ENCODE results near the gene FRS2. TPM values are rescaled to one million over a fixed set of nuclear protein-coding genes. Genes with fewer than 3 reads are reported as not detected.
A peak's percentile ranks its signal among the peaks of the same experiment; 100 is the strongest.

FRS2 gene
- total RNA-seq, 2 experiments from 2014 or later, result 21.7 to 24.9 TPM

DNA sequence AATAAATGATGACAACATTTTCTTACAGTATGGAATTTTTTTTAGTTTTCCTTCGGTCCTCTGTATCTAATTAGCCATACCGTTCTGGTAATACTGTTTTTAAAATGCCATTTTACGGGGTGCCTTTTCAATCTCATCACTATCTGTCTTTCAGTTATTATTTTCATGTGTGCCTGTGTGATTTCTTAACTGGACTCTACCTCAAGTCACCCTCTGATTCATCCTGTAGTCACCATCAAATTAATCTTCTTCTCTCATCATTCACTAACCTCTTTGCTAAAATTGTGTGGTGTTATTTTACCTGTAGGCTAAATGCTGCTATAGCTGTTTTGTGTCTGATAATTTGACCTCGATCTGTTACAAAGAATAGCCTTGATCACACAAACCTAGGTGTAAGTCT lies 99.0 kb downstream of the FRS2 start:
- no peaks in the 10 kb centered on the region for H3K27me3 ChIP-seq (ENCODE audit: control insufficient read depth in 1 of 2, insufficient read depth in 2 of 2, low read length in 2 of 2)
- no peak overlapping the region for H3K4me3 ChIP-seq (ENCODE audit: low read length)
- no peak overlapping the region for H3K4me3 Mint-ChIP-seq
- intact Hi-C loops (cut with DNase I, micrococcal nuclease), result loop anchor here (1.0 to 10.0 kb wide), 2 partner anchors 94 to 212 kb away; partner anchors contain the start of gene FRS2 (in 1 of the 2)
- TF ChIP-seq, protein P1, sequence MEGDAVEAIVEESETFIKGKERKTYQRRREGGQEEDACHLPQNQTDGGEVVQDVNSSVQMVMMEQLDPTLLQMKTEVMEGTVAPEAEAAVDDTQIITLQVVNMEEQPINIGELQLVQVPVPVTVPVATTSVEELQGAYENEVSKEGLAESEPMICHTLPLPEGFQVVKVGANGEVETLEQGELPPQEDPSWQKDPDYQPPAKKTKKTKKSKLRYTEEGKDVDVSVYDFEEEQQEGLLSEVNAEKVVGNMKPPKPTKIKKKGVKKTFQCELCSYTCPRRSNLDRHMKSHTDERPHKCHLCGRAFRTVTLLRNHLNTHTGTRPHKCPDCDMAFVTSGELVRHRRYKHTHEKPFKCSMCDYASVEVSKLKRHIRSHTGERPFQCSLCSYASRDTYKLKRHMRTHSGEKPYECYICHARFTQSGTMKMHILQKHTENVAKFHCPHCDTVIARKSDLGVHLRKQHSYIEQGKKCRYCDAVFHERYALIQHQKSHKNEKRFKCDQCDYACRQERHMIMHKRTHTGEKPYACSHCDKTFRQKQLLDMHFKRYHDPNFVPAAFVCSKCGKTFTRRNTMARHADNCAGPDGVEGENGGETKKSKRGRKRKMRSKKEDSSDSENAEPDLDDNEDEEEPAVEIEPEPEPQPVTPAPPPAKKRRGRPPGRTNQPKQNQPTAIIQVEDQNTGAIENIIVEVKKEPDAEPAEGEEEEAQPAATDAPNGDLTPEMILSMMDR (IDR thresholded peaks at IDR 0.05), result no peak
- ChIA-PET CTCF (interaction anchor here (1.1 to 5.8 kb wide), 4 partner anchors 10 to 415 kb away, joined by 4 to 55 read pairs (median 10); no protein-coding TSS in a partner anchor), POLR2A (interaction anchor here (0.5 to 3.0 kb wide), 2 partner anchors 11 to 238 kb away, joined by 3 to 18 read pairs; no protein-coding TSS in a partner anchor)
- H3K27ac Mint-ChIP-seq, result no peak overlapping the region
- no peak overlapping the region for H3K27ac ChIP-seq (ENCODE audit: low read depth in 1 of 2, low read length in 2 of 2)
- H3K36me3 Mint-ChIP-seq (ENCODE audit: low read depth), result peaks cover 47% of the 10 kb centered on the region
- H3K4me1 ChIP-seq (ENCODE audit: insufficient read depth, low read length), result no peaks in the 10 kb centered on the region
- H3K4me1 Mint-ChIP-seq (ENCODE audit: low read depth), result no peaks in the 10 kb centered on the region
- DNase-seq (no peak), ATAC-seq (ENCODE audit: poor library complexity) (no peak)
- peaks cover 39% of the 10 kb centered on the region for H3K36me3 ChIP-seq (ENCODE audit: insufficient read depth, low read length)
- no peaks in the 10 kb centered on the region for H3K9me3 ChIP-seq (ENCODE audit: control insufficient read depth in 1 of 2, insufficient read depth in 1 of 2, low read length in 2 of 2)
- H3K27me3 Mint-ChIP-seq, result no peaks in the 10 kb centered on the region
- no peaks in the 10 kb centered on the region for H3K9me3 Mint-ChIP-seq

DNA sequence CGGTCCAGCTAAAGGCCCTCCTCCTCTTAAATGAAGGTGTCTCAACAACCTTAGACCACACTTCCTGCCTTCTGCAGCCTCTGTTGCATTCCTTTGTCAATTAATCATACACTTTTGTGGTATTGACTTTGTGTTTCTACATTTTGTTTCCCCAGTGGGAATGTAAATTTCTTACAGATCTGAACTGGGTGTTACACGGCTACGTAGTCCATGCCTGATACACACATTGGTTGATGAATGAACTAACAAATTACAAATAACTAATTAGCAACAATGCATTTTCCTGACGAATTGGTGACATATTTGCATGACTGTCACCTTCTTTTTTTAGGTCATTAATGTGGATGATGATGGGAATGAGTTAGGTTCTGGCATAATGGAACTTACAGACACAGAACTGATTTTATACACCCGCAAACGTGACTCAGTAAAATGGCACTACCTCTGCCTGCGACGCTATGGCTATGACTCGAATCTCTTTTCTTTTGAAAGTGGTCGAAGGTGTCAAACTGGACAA lies 99.9 kb downstream of the FRS2 start:
- H3K4me1 ChIP-seq (ENCODE audit: insufficient read depth, low read length), result no peaks in the 10 kb centered on the region
- H3K27ac Mint-ChIP-seq, result no peak overlapping the region
- ATAC-seq (ENCODE audit: poor library complexity), result no peak
- H3K27me3 ChIP-seq (ENCODE audit: control insufficient read depth in 1 of 2, insufficient read depth in 2 of 2, low read length in 2 of 2), result no peaks in the 10 kb centered on the region
- intact Hi-C loops (cut with DNase I, micrococcal nuclease), result loop anchor here (1.0 to 10.0 kb wide), 4 partner anchors 95 to 415 kb away; partner anchors contain the start of gene FRS2 (in 1 of the 2)
- no peak overlapping the region for H3K4me3 Mint-ChIP-seq
- peaks cover 43% of the 10 kb centered on the region for H3K36me3 ChIP-seq (ENCODE audit: insufficient read depth, low read length)
- ChIA-PET CTCF (interaction anchor here (0.7 to 5.8 kb wide), 17 partner anchors 9 to 416 kb away, joined by 3 to 55 read pairs (median 4); partner anchors contain the start of genes CCT2 and FRS2), POLR2A (interaction anchor here (0.5 to 3.0 kb wide), 7 partner anchors 10 to 279 kb away, joined by 3 to 18 read pairs (median 5); partner anchors contain the start of gene CCT2)
- H3K9me3 Mint-ChIP-seq, result no peaks in the 10 kb centered on the region
- H3K9me3 ChIP-seq (ENCODE audit: control insufficient read depth in 1 of 2, insufficient read depth in 1 of 2, low read length in 2 of 2), result no peaks in the 10 kb centered on the region
- no peaks in the 10 kb centered on the region for H3K4me1 Mint-ChIP-seq (ENCODE audit: low read depth)
- no peaks in the 10 kb centered on the region for H3K27me3 Mint-ChIP-seq
- no peak for DNase-seq
- H3K27ac ChIP-seq (ENCODE audit: low read depth in 1 of 2, low read length in 2 of 2), result no peak overlapping the region
- no peak overlapping the region for H3K4me3 ChIP-seq (ENCODE audit: low read length)
- TF ChIP-seq, protein P1 (IDR thresholded peaks at IDR 0.05), result no peak
- peaks cover 55% of the 10 kb centered on the region for H3K36me3 Mint-ChIP-seq (ENCODE audit: low read depth)

DNA sequence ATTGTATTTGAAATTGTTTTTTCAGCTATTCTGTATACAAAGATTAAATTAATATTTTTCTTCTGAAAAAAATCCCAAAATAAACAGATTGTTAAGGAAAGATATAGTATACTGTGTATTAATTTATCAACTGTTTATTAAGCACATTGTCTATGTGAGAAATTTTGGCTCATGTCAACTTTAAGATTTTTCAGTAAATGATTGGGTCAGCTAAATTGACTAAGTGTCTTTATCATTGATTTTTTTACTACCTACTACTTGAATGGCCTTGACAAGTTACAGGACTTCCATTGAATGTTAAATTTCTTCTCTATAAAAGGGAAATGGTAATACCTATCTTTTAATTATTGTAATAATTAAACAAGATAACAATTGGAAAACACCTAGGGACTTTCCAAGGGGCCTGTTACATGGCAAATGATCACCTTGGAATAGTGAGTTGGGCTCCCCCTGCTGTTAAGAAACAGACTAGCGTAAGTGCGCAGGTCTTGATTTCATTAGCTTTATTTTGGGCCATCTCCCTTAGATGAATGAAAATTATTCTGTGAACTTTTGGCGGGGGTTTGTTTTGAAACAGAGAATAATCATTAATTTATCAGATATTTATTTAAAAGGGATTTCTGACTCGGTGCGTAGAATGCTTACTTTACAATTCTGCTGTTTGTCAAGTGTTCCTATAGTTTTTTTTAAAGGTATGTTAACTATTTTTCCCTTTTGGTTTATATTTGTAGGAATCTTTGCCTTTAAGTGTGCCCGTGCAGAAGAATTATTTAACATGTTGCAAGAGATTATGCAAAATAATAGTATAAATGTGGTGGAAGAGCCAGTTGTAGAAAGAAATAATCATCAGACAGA lies 100.6 kb downstream of the FRS2 start:
- Mint-ChIP-seq H3K36me3 (ENCODE audit: low read depth) (peaks cover 61% of the 10 kb centered on the region), H3K27ac (no peak overlapping the region), H3K9me3 (no peaks in the 10 kb centered on the region), H3K27me3 (no peaks in the 10 kb centered on the region), H3K4me3 (no peak overlapping the region), H3K4me1 (ENCODE audit: low read depth) (no peaks in the 10 kb centered on the region)
- H3K9me3 ChIP-seq (ENCODE audit: control insufficient read depth in 1 of 2, insufficient read depth in 1 of 2, low read length in 2 of 2), result no peaks in the 10 kb centered on the region
- intact Hi-C loops (cut with DNase I, micrococcal nuclease), result loop anchor here (1.0 to 2.0 kb wide), 3 partner anchors 213 to 416 kb away; no protein-coding TSS in a partner anchor
- DNase-seq, result peak; percentile 15 to 87 (median 36)
- H3K4me3 ChIP-seq (ENCODE audit: low read length), result no peak overlapping the region
- CTCF ChIA-PET, result interaction anchor here (0.6 to 5.8 kb wide), 23 partner anchors 9 to 416 kb away, joined by 3 to 55 read pairs (median 4); partner anchors contain the start of genes CCT2 and FRS2
- POLR2A ChIA-PET, result interaction anchor here (0.8 to 3.0 kb wide), 7 partner anchors 10 to 323 kb away, joined by 3 to 18 read pairs (median 5); partner anchors contain the start of gene CCT2
- TF ChIP-seq, protein P1 (IDR thresholded peaks at IDR 0.05), result peak; percentile 92
- no peaks in the 10 kb centered on the region for H3K4me1 ChIP-seq (ENCODE audit: insufficient read depth, low read length)
- H3K36me3 ChIP-seq (ENCODE audit: insufficient read depth, low read length), result peaks cover 47% of the 10 kb centered on the region
- no peak overlapping the region for H3K27ac ChIP-seq (ENCODE audit: low read depth in 1 of 2, low read length in 2 of 2)
- ATAC-seq (ENCODE audit: poor library complexity), result peak; percentile 88
- H3K27me3 ChIP-seq (ENCODE audit: control insufficient read depth in 1 of 2, insufficient read depth in 2 of 2, low read length in 2 of 2), result no peaks in the 10 kb centered on the region

Data from CD4-positive, alpha-beta T cell (primary cell).